ENCODE measurements around the gene PEAK3. TPM values are rescaled to one million over a fixed set of nuclear protein-coding genes. Genes with fewer than 3 reads are reported as not detected.

PEAK3 gene
- total RNA-seq, result not detected in 2 replicates

GRCh38 chr19:2282062-2282861 is at the start of gene PEAK3:
PEAK3 (minus strand) TSS chr19:2282175; CDS start chr19:2280931, 1,244 bp downstream.

GRCh38 chr19:2328401-2329148 is 46.6 kb upstream of the PEAK3 start, which contains the start of the genes LSM7 and SPPL2B:
LSM7 (minus strand) TSS chr19:2328586; CDS start chr19:2328566, 20 bp downstream.
SPPL2B (plus strand) TSS chr19:2328684; CDS start chr19:2328710, 26 bp downstream.

GRCh38 chr19:2308114-2308556 is 26.2 kb upstream of the PEAK3 start, which contains the start of gene LINGO3:
LINGO3 (minus strand) TSS chr19:2308154; CDS start chr19:2291776, 16,378 bp downstream.

GRCh38 chr19:2255982-2256685 is 25.8 kb downstream of the PEAK3 start, which contains the start of gene JSRP1:
JSRP1 (minus strand) TSS chr19:2256417; CDS start chr19:2255314, 1,103 bp downstream.

GRCh38 chr19:2249010-2249866 is 32.7 kb downstream of the PEAK3 start, which contains the start of gene AMH:
AMH (plus strand) TSS chr19:2249323; CDS start chr19:2249333, 10 bp downstream.

GRCh38 chr19:2236314-2237050 is 45.5 kb downstream of the PEAK3 start, which contains the start of the genes PLEKHJ1 and SF3A2:
PLEKHJ1 (minus strand) TSS chr19:2236329; CDS start chr19:2236248, 81 bp downstream.
SF3A2 (plus strand) TSS chr19:2236824; CDS start chr19:2243419, 6,595 bp downstream.

Other genes with a start within 250 kb of the PEAK3 start
- 75.9 and 141 TPM in 2 replicates for gene MKNK2, start 230.9 kb downstream of the PEAK3 start, total RNA-seq
- 11.2 and 14.3 TPM in 2 replicates for gene MOB3A, start 185.8 kb downstream of the PEAK3 start, total RNA-seq
- gene IZUMO4, start 185.3 kb downstream of the PEAK3 start, total RNA-seq, result 1.0 and 1.6 TPM in 2 replicates
- 70.8 and 93.7 TPM in 2 replicates for gene AP3D1, start 130.6 kb downstream of the PEAK3 start, total RNA-seq
- 2.7 and 3.0 TPM in 2 replicates for gene DOT1L, start 118.2 kb downstream of the PEAK3 start, total RNA-seq
- 37.3 and 41.0 TPM in 2 replicates for gene PLEKHJ1, start 45.8 kb downstream of the PEAK3 start, total RNA-seq
- gene SF3A2, start 45.4 kb downstream of the PEAK3 start, total RNA-seq, result 21.3 and 23.7 TPM in 2 replicates
- gene AMH, start 32.9 kb downstream of the PEAK3 start, total RNA-seq, result 0.28 and 0.46 TPM in 2 replicates
- gene JSRP1, start 25.8 kb downstream of the PEAK3 start, total RNA-seq, result 0.37 TPM in 1 of 2 replicates, not detected in the other
- gene LINGO3, start 26.0 kb upstream of the PEAK3 start, total RNA-seq, result under 0.01 TPM in 1 of 2 replicates, not detected in the other
- 98.0 and 104 TPM in 2 replicates for gene LSM7, start 46.4 kb upstream of the PEAK3 start, total RNA-seq
- 25.0 and 38.2 TPM in 2 replicates for gene SPPL2B, start 46.5 kb upstream of the PEAK3 start, total RNA-seq
- not detected in 2 replicates for gene TMPRSS9, start 78.1 kb upstream of the PEAK3 start, total RNA-seq
- 31.7 and 38.4 TPM in 2 replicates for gene TIMM13, start 145.4 kb upstream of the PEAK3 start, total RNA-seq
- gene LMNB2, start 174.8 kb upstream of the PEAK3 start, total RNA-seq, result 38.4 and 46.4 TPM in 2 replicates
- 20.1 and 24.9 TPM in 2 replicates for gene GADD45B, start 194.0 kb upstream of the PEAK3 start, total RNA-seq

All from smooth muscle cell of bladder (primary cell).